ENCODE measurements around the gene PRKRIP1.
"Not testable (repeated sequence)": the region's sequence is repeated elsewhere in the genome, so short reads cannot be mapped to it uniquely, and the experiment has no call there.

PRKRIP1 gene

DNA sequence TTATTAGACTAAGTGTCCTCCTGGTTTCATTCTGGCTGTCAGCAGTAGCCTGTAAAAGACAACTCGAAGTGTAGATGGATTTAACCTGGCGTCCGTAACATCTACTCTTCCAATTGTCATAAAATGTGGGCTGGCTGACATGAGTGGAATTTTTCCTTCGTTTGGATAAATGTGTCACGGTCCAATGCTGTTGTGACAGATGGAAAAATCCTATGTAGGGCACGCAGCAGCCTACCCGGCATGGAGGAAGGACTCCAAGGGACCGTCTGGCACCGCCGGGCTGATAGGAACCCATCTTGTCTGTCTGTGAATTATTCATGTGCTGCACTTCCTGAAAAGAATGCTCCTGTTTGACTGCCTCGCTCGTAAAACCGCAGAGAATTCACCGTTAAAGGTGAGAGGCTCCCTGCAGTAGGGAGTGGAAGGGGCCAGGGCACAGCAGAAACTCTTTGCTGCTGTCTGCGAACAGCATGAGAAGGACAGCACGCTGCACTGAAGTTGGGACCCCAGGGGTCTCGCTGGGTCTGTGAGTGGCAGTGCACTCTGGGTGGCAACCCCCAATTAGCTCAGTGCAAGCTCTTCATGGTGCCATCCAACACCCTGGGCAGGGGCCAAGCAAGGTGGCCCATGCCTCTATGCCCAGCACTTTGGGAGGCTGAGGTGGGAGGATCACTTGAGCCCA lies 35.6 kb downstream of the PRKRIP1 start:
- peak in 1 of 2 donors; percentile 15 for DNase-seq (ENCODE audit: low read depth in 2 of 2)

DNA sequence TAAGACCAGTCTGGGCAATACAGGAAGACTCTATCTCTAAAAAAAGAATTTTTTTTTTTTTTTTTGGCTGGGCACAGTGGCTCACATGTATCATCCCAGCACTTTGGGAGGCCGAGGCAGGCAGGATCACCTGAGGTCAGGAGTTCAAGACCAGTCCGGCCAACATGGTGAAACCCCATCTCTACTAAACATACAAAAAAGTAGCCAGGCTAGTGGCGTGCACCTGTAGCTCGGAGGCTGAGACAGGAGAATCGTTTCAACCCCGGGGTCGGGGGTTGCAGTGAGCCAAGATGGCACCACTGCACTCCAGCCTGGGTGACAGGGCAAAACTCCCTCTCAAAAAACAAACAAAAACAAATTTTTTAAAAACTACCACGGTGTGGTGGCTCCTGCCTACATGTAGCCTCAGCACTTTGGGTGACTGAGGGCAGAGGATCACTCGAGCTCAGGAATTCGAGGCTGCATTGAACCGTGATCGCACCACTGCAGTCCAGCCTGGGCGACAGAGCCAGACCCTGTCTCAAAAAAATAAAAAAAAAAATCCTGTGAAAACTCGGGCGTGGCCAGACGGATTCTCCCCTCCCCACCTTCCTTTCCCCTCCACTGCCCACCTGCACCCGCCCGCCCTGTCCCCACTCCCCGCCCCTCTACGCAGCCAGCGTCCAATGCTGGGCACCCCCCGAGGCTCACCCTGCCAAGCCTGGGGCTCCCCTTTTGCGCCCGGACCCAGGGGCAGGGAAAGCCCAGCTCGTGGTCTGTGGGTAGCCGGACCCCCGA lies 36.5 kb downstream of the PRKRIP1 start:
- DNase-seq (ENCODE audit: low read depth in 2 of 2): no peak

DNA sequence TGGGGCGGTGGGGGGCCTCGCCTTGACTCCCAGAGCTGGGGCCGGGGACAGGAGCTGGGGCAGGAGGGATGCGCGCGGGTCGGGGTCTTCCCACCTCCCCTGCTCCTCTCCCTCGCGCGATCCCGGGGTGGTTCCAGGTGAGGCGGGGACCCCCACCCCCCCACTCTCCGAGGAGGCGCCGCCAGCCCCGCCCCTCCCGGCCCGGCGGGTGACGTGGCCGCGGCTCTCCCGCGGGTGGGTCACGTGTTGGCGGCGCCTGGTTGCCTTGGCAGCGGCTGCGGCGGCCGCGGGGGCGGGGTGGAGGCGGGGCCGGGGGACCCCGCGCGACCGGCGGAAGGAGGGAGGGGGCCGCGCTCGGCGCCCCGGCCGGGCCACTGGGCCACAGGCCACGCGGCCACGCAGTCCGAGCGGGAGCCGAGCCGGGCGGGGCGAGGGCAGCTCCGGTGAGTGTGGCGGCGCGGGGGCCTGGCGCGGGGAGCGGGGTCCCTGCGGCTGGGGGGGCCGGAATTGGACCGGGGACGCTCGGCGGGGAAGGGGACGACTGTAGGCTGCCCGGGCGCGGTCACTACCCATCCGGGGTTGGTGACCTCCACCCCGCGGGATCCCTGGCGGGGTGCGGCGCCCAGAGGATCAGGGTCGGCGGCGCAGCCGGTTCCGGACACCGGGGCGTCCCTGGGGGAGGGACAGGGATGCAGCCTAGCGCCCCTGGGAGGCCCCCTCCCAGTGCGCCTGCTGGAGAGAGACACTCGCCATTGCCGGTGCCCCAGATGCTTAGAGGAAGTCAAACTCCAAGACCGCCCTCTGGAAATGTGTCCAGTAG lies 37.3 kb downstream of the PRKRIP1 start, which contains the start of gene ORAI2:
TSS of gene ORAI2 (plus strand) at position 357 of the 820 bp plus-strand sequence. CDS start 5,382 bp downstream, outside the sequence.
- DNase-seq (ENCODE audit: low read depth in 2 of 2): peak; percentile 80

DNA sequence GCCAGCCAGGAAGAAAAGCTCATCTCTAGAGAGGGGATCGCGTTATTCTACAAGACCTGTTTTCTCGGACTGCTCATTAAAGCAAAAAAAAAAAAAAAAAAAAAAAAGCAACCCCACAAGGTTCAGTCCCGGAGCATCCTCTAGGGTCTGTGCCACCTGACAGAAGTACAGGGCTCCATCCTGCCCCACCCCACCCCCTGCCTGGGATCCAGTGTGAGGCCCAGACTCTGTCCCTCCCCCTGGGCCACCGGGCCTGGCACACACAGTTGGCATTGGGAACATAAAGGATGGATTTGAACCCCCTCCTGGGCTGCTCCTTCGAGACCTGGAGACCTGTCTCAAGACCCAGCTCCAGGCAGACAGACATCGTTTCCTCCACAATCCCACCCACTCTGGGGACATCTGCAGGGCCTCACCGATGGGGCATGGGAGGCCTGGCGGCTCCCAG lies 37.9 kb downstream of the PRKRIP1 start:
- DNase-seq (ENCODE audit: low read depth in 2 of 2): no peak

DNA sequence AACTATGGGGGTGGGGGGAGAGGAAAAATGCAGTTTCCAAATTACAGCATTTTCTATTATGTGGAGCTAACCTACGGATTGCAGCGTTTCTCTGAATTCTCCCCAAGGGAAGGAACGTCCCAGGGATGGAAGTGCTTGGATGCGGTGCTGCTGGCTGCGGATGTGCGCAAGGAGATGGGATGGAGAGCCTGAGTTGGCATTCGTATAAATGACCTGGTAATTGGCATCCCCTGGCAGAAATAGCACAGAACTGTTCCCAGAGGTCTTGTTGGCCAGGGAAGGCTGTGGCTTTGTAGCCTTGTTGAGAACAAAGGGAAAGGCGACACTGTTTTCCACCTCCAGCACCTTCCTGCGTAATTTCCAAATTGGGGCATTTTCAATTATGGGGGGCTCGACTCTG lies 40.0 kb downstream of the PRKRIP1 start:
- DNase-seq (ENCODE audit: low read depth in 2 of 2): no peak

DNA sequence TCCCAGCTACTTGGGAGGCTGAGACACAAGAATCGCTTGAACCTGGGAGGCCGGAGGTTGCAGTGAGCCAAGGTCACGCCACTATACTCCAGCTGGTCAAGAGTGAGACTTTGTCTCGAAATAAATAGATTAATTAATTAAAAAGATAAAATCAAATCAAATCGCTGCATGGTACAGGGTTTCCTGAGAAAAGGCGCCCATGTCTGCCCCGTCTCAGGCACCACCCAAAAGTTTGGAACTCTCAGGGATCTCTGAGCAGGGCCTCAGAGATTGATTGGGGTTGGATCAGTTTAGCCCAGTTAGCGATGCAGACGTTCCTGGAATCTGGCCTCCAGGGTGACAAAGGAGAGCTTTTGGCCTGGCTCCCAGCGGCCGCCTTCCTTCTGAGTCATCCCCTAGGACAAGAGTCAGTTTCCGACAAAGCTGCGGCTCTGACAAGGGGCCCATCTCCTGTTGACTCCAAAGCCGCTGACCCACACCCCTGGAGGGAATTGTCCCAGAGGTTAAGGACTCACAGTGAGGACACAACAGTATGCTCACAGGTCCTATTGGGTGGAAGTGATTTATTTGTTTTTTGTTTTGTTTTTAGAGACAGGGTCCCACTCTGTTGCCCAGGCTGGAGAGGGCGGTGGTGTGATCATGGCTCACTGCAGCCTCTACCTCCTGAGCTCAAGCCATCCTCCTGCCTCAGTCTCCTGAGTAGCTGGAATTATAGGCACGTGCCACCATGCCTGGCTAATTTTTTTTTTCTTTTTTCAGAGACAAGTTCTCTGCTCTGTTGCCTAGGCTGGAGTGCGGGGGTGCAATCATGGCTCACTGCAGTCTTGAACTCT lies 44.0 kb downstream of the PRKRIP1 start:
- no peak for DNase-seq (ENCODE audit: low read depth in 2 of 2)

DNA sequence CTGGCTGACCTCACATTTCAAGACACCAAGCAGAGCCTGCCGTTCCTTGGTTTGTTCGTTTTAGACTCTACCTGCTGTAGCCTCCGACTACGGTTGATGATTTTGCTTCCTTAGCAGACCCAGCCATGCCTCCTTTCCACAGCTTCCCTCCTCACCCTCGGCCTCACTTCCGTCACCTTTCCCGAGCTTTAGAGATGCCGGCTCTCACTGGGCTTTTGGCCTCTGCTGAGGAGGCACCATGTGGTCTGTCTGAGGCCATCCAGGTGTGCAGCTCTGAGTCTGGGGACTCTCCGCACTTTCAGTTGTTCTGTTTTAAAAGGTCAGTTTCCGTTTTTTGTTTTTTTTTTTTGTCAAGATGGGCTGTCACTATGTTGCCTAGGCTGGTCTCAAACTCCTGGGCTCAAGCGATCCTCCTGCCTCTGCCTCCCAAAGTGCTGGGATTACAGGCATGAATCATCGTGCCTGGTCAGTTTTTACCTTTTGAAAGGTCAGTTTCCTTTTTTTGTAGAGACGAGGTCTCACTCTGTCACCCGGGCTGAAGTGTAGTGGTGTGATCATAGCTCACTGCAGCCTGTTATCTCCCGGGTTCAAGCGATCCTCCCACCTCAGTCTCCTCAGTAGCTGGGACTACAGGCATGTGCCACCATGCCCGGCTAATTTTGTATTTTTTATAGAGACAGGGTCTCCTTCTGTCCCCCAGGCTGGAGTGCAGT lies 49.0 kb downstream of the PRKRIP1 start:
- DNase-seq (ENCODE audit: low read depth in 2 of 2): no peak

DNA sequence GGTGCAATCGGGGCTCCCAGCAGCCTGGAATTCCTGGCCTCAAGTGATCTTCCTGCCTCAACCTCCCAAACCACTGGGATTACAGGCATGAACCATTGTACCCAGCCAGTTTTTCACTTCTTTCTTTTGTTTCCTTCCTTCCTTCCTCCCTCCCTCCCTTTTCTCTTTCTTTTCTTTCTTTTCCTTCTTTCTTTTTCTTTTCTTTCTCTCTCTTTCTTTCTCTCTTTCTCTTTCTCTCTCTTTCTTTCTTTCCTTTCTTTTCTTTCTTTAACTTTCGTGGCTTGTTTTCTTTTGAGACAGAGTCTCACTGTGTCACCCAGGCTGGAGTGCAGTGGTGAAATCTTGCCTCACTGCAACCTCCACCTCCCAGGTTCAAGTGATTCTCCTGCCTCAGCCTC lies 49.5 kb downstream of the PRKRIP1 start:
- DNase-seq (ENCODE audit: low read depth in 2 of 2): no peak

DNA sequence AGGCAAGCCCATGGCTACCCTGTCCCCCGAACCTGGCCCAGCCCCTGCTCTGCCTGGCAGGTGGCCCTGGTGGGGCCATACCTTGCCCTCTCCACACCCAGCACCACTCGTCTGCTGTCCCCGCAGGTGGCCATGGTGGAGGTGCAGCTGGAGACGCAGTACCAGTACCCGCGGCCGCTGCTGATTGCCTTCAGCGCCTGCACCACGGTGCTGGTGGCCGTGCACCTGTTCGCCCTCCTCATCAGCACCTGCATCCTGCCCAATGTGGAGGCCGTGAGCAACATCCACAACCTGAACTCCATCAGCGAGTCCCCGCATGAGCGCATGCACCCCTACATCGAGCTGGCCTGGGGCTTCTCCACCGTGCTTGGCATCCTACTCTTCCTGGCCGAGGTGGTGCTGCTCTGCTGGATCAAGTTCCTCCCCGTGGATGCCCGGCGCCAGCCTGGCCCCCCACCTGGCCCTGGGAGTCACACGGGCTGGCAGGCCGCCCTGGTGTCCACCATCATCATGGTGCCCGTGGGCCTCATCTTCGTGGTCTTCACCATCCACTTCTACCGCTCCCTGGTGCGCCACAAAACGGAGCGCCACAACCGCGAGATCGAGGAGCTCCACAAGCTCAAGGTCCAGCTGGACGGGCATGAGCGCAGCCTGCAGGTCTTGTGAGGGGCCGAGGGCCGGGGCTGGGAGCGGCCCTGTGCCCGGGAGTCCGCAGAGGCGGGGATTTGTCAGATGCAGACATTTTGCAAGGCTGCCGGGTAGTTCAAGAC lies 50.4 kb downstream of the PRKRIP1 start:
- no peak for DNase-seq (ENCODE audit: low read depth in 2 of 2)

DNA sequence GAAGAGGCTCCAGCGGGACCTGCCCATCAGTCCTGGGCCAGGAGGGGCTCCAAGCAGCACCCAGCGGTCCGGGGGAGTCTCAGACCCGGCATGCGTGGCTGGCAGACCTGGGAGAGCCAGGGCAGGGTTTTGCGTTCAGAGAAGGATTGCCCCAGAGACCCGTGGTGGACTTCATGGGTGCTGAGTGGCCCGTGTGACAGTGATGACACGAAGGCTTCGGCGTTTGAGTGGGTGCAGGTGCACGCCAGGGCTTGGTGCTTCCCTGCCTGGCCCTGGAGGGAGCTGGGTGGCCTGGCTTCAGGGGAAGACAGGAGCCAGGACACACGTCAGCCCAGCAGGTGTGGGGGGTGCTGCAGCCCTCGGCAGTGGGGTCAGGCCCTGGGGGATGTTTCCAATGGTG lies 51.1 kb downstream of the PRKRIP1 start:
- no peak for DNase-seq (ENCODE audit: low read depth in 2 of 2)

DNA sequence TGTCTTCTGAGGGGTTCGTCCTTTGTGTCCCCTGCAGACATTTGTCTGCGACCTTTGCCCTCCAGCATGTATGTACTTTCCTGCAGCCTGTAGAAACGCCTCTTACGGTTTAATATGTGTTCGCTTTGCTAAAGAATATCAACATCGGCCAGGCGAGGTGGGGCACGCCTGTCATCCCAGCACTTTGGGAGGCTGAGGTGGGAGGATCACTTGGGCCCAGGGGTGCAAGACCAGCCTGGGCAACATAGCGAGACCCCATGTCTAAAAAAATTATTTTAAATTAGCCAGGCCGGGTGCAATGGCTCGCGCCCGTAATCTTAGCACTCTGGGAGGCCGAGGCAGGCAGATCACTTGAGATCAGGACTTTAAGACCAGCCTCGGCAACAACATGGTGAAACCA lies 53.0 kb downstream of the PRKRIP1 start:
- DNase-seq (ENCODE audit: low read depth in 2 of 2): no peak

DNA sequence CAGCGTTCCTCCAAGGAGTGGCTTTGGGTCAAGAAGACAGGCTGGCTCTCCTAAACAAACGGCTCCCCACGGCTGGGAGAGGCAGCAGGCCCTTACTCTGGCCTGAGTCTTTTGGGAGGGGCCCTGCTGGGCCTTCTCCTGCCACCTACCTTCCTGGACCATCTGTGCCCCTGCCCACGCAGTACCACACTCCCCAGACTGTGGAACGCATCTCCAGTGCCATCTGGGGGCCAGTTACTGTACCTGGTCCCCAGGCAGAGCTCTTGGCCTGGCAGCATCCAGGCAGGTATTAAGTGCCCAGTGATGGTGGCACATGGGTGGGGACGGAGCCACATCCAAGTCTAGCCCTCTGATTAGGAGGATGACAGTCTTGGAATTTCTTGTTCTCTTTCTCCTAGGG lies 54.1 kb downstream of the PRKRIP1 start:
- peak in 1 of 2 donors; percentile 18 for DNase-seq (ENCODE audit: low read depth in 2 of 2)

DNA sequence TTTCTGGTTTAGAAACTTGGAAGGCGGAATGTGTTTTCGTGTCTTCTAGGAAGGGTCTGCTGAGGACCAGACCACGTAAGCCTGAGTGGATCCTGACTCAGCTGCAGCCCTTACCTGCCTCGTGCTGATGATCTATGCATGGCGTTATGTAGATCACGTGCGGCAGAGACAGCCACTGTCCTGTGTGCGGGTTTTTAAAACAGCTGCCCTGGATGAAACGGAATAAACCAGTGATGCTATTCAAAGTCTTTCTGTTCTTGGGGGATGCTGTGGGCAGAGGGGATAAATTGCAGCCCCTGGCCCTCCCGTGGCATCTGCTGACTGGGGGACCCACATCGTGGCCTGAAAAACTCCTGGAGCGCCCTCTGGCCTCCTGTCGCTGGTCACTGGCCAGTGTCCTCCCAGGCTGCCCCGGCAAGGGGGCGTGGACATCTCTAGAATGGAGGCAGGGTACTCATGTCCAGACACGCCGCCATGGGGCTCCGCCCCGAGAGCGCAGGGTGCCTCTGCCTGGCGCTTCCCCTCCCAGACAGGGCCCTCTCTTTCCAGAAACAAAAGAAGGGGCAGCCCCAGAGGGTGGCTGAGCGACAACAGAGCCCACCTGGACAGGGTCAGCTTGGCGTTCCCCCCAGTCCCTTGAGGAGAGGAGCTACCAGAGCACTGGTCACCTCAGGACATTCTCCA lies 55.4 kb downstream of the PRKRIP1 start:
- DNase-seq (ENCODE audit: low read depth in 2 of 2): no peak

DNA sequence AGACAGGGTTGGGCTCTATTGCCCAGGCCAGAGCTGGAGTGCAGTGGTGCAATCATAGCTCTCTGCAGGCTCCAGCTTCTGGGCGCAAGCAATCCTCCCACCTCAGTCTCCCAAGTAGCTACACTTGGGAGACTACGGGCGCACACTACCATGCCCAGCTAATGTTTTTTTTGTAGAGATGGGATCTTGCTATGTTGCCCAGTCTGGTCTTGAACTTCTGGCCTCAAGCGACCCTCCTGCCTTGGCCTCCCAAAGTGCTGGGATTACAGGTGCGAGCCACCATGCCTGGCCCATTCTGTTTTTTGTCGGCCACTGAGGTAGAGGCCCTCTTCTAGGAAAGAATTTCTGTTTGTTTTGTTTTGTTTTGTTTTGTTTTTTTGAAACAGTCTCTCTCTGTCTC lies 56.3 kb downstream of the PRKRIP1 start:
- no peak for DNase-seq (ENCODE audit: low read depth in 2 of 2)

DNA sequence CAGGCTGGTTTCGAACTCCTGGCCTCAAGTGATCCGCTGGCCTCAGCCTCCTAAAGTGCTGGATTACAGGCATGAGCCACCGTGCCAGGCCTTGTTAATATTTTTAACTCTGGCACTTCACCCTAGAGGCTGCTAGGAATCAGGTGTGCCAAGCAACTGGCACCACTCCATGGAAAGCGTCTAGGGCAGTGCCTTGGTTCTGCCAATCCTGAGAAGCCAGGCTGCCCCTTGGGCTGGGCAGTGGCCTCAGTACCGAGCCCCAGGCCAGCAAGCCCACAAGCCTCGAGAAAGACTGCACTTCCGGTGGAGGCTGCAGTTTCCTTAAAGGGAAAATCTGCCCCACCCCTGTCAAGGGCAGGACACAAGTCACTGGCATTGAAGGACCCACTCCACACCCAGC lies 57.2 kb downstream of the PRKRIP1 start:
- no peak for DNase-seq (ENCODE audit: low read depth in 2 of 2)

DNA sequence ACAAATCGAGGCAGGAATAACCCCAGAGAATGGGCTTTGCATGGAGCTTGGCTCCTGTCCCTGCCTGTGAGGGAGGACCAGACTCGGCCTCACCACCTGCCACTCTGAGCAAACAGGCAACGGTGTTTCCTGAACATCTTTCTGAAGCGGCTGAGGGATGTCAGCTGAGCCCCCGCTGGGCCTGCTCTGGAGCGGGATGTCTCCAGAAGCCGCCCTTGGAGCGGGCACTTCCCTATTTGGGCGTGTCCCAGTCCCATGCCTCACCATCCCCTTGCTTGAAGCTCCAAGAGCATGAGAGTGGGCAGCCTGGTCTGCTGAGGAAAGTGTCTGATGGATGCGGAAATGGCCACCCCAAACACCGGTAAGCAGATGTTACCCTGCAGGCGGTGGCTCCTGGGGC lies 58.3 kb downstream of the PRKRIP1 start:
- no peak for DNase-seq (ENCODE audit: low read depth in 2 of 2)

DNA sequence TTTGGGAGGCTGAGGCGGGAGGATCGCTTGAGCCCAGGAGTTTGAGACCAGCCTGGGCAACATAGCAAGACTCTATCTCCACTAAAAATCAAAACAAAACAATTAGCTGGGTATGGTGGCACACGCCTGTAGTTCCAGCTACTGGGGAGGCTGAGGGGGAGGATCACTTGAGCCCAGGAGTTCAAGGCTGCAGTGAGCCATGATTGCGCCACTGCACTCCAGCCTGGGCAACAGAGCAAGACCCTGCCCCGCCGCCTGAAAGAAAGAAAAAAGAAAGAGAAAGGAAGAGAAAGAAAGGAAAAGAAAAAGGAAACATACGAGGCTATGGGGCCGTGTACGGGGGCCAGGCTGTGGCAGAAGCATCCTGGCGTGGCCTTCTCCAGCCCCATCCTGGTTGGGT lies 58.8 kb downstream of the PRKRIP1 start:
- not testable (repeated sequence) for DNase-seq (ENCODE audit: low read depth in 2 of 2)

DNA sequence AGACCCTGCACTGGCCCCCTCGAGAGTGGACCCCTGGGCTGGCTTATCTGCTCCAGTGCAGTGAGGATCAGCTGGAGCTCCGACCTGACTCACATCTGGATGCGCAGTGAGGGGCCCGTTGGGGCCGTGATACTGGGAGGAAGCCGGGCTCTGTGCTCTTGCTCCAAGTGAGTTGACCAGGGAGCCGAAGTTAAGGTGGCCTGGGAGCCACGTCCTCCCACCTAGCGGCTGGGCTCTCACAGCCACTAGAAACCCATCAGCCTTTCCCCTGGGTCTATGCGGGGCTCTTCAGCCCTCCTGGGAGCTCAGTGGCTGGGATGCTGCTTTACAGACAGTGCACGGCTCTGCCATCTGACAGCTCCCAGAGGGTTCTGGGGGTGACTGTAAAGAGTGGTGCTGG lies 59.4 kb downstream of the PRKRIP1 start:
- no peak for DNase-seq (ENCODE audit: low read depth in 2 of 2)

DNA sequence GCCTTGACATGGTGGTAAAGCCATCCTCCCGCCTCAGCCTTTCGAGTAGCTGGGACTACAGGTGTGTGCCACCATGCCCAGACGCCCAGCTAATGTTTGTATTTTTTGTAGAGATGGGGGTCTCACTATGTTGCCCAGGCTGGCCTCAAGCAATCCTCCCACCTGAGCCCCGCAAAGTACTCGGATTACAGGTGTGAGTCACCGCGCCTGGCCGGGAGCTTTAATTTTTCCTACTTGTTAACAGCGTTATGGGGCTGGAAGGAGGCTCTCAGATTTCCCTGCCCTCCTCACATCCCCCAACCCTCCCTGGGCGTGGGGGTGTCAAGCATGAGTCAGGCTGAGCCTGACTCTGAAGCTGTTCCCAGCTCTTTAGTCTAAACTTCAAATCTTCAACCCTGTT lies 60.2 kb downstream of the PRKRIP1 start:
- DNase-seq (ENCODE audit: low read depth in 2 of 2): no peak

Measured in stimulated activated CD8-positive, alpha-beta memory T cell treated with anti-CD3 and anti-CD28 coated beads, Interleukin-7, amount 100 ng/mL, for 1 hour (primary cell).